GM18526 (cell line): Measurements from ENCODE around the gene CAMK2D.

ENCODE experiments used
- POLR2A ChIP-seq: IDR thresholded peaks from 3 replicates; pipeline ENCODE4 v1.6.1; 2011; ENCODE audit not compliant: insufficient read length; ENCODE audit errors: extremely low read depth

CAMK2D gene

GRCh38 chr4:113674251-113674650, 87.3 kb downstream of the CAMK2D start:
- no peak for TF ChIP-seq POLR2A

GRCh38 chr4:113673450-113673849, 88.1 kb downstream of the CAMK2D start:
- no peak for TF ChIP-seq POLR2A

- TF ChIP-seq POLR2A = no peak
Observed at GRCh38 chr4:113666386-113667114, 95.0 kb downstream of the CAMK2D start.

- TF ChIP-seq POLR2A = no peak
Observed at GRCh38 chr4:113665036-113665435, 96.5 kb downstream of the CAMK2D start.

GRCh38 chr4:113662581-113662980, 99.0 kb downstream of the CAMK2D start:
- no peak for TF ChIP-seq POLR2A

- no peak for TF ChIP-seq POLR2A
Observed at GRCh38 chr4:113659127-113659526, 102.4 kb downstream of the CAMK2D start.

GRCh38 chr4:113657586-113658233, 103.8 kb downstream of the CAMK2D start:
- no peak for TF ChIP-seq POLR2A

GRCh38 chr4:113653871-113654270, 107.7 kb downstream of the CAMK2D start:
- TF ChIP-seq POLR2A = no peak

GRCh38 chr4:113646442-113646822, 115.1 kb downstream of the CAMK2D start:
- TF ChIP-seq POLR2A = no peak

- TF ChIP-seq POLR2A = no peak
Observed at GRCh38 chr4:113645771-113646441, 115.6 kb downstream of the CAMK2D start.

GRCh38 chr4:113645288-113645687, 116.2 kb downstream of the CAMK2D start:
- no peak for TF ChIP-seq POLR2A

GRCh38 chr4:113644398-113644797, 117.1 kb downstream of the CAMK2D start:
- no peak for TF ChIP-seq POLR2A

GRCh38 chr4:113643505-113643904, 118.0 kb downstream of the CAMK2D start:
- no peak for TF ChIP-seq POLR2A

GRCh38 chr4:113641025-113641431, 120.5 kb downstream of the CAMK2D start:
- no peak for TF ChIP-seq POLR2A

- TF ChIP-seq POLR2A = no peak
Observed at GRCh38 chr4:113639326-113639725, 122.2 kb downstream of the CAMK2D start.

- no peak for TF ChIP-seq POLR2A
Observed at GRCh38 chr4:113638562-113638832, 123.0 kb downstream of the CAMK2D start.
